B cell (primary cell): ENCODE results near the gene NMU. TPM values are rescaled to one million over a fixed set of nuclear protein-coding genes. Genes with fewer than 3 reads are reported as not detected.

ENCODE experiments used
- ATAC-seq: fragments of 200-7000 bp; cut with Tn5 transposase; one replicate; pipeline ENCODE4 v1.10.0; 2021; ENCODE audit warnings: low read depth, mild to moderate bottlenecking, moderate number of reproducible peaks, moderate library complexity
- CTCF ChIA-PET: fragments of 350-600 bp; sonication (Branson Sonifier 250); formaldehyde crosslinking; loops from one replicate; lab custom pipeline; 2021; ENCODE audit warnings: antibody characterized with exemption, inconsistent platforms; lab: Charles Lee
- POLR2A ChIA-PET: fragments of 350-600 bp; sonication (Branson Sonifier 250); formaldehyde crosslinking; loops from one replicate; lab custom pipeline; 2021; ENCODE audit warnings: antibody characterized with exemption; lab: Charles Lee
- DNase-seq: peaks from one replicate; pipeline ENCODE4 v3.0.0; 2013
- H2AFZ ChIP-seq: 2 replicates; pipeline ENCODE4 v1.6.1; 2012; ENCODE audit warnings: mild to moderate bottlenecking, low read depth, low read length; ENCODE audit not compliant: insufficient read depth, poor library complexity, severe bottlenecking
- H3K27ac ChIP-seq, 2 donors: 1 replicate in 1 of 2; 2 replicates in 1 of 2; pipeline ENCODE4 v1.5.1; 2012 to 2013; ENCODE audit warnings: low read length in 2 of 2, mild to moderate bottlenecking in 2 of 2, moderate library complexity in 1 of 2
- H3K27me3 ChIP-seq, 4 experiments: fragments of 200-600 bp in 1 of 4; sonication (generic) in 1 of 4; replicated peaks in 1 of 4; 1 replicate in 2 of 4; 2 replicates in 2 of 4; pipeline versions ENCODE4 v1.6.1 to v1.7.0; 2013 to 2016; ENCODE audit warnings: low read length in 3 of 4, mild to moderate bottlenecking in 2 of 4, mixed read lengths in 1 of 4, moderate library complexity in 1 of 4; ENCODE audit not compliant: insufficient read depth in 4 of 4, control insufficient read depth in 3 of 4; ENCODE audit errors: control extremely low read depth in 1 of 4
- H3K36me3 ChIP-seq, 2 experiments: replicated peaks in 1 of 2; 1 replicate in 1 of 2; 2 replicates in 1 of 2; pipeline versions ENCODE4 v1.6.1 to v1.7.1; 2013; ENCODE audit warnings: low read length in 1 of 2; ENCODE audit not compliant: insufficient read depth in 2 of 2, control insufficient read depth in 1 of 2; ENCODE audit errors: control extremely low read depth in 1 of 2, extremely low read depth in 1 of 2
- H3K4me1 ChIP-seq, 2 donors: fragments of 200-600 bp in 1 of 2; sonication (generic) in 1 of 2; 1 replicate in 1 of 2; 2 replicates in 1 of 2; pipeline versions ENCODE4 v1.5.1 to v1.6.1; 2013 to 2017; ENCODE audit warnings: low read length in 2 of 2; ENCODE audit not compliant: control insufficient read depth in 2 of 2, insufficient read depth in 2 of 2
- H3K4me2 ChIP-seq: replicated peaks from 2 replicates; pipeline ENCODE3; 2012; ENCODE audit warnings: mild to moderate bottlenecking, low read depth, low read length; ENCODE audit not compliant: poor library complexity, severe bottlenecking
- H3K4me3 ChIP-seq, 5 experiments: fragments of 200-600 bp in 1 of 5; sonication (generic) in 1 of 5; 1 replicate in 3 of 5; 2 replicates in 2 of 5; pipeline versions ENCODE4 v1.5.1 to v1.7.0; 2011 to 2016; ENCODE audit warnings: low read length in 4 of 5, mild to moderate bottlenecking in 4 of 5, low read depth in 2 of 5, control low read depth in 1 of 5, moderate library complexity in 1 of 5; ENCODE audit not compliant: insufficient read depth in 1 of 5; ENCODE audit errors: control extremely low read depth in 1 of 5, extremely low read depth in 1 of 5
- H3K79me2 ChIP-seq: fragments of 200-600 bp; sonication (generic); one replicate; pipeline ENCODE4 v1.6.0; 2016; ENCODE audit warnings: low read length; ENCODE audit not compliant: control insufficient read depth, insufficient read depth
- H3K9ac ChIP-seq: fragments of 200-600 bp; sonication (generic); 2 replicates; pipeline ENCODE4 v1.6.1; 2017; ENCODE audit warnings: mild to moderate bottlenecking, low read length, moderate library complexity
- H3K9me3 ChIP-seq, 3 donors: one replicate each; pipeline versions ENCODE4 v1.6.1 to v1.7.1; 2013; ENCODE audit warnings: low read length in 2 of 3; ENCODE audit not compliant: control insufficient read depth in 2 of 3, insufficient read depth in 1 of 3; ENCODE audit errors: control extremely low read depth in 1 of 3
- H4K20me1 ChIP-seq: 2 replicates; pipeline ENCODE4 v1.6.0; 2012; ENCODE audit warnings: mild to moderate bottlenecking, low read length; ENCODE audit not compliant: insufficient read depth, control insufficient read depth, poor library complexity, severe bottlenecking
- H3K27ac Mint-ChIP-seq: one replicate; pipeline ENCODE4 v1.8.0; 2021; ENCODE audit warnings: mixed read lengths
- H3K27me3 Mint-ChIP-seq: one replicate; pipeline ENCODE4 v1.8.0; 2021; ENCODE audit warnings: mixed read lengths
- H3K4me1 Mint-ChIP-seq: one replicate; pipeline ENCODE4 v1.8.0; 2021; ENCODE audit warnings: mixed read lengths
- H3K4me3 Mint-ChIP-seq: one replicate; pipeline ENCODE4 v1.8.0; 2021; ENCODE audit warnings: mixed read lengths
- H3K9me3 Mint-ChIP-seq: one replicate; pipeline ENCODE4 v1.8.0; 2022; ENCODE audit warnings: mixed read lengths; ENCODE audit not compliant: insufficient read depth
- EZH2 ChIP-seq: IDR thresholded peaks from 2 replicates; pipeline ENCODE4 v1.6.1; 2012; ENCODE audit warnings: borderline replicate concordance, low read depth, mild to moderate bottlenecking, moderate library complexity, low read length; ENCODE audit not compliant: insufficient read depth, poor library complexity, severe bottlenecking
- WGBS: methylation state at CpG from one replicate; pipeline ENCODE4 v1.1.5; 2013; ENCODE audit warnings: missing lambda C conversion rate; ENCODE audit not compliant: insufficient coverage; 5-methylcytosine and 5-hydroxymethylcytosine counted together
- intact Hi-C: fragments of 100-400 bp; cut with micrococcal nuclease; formaldehyde crosslinking; loops from one replicate; pipeline ENCODE4 v1.10.0; 2022
- polyA plus RNA-seq: library from polyadenylated mRNA; depleted of rRNA; stranded (reverse); fragments of >200 nt; gene quantifications from 2 replicates; pipeline ENCODE4 v1.2.3, GENCODE V29; 2012
- total RNA-seq, 2 donors: library from RNA; stranded (reverse); fragments of 120-200 nt in 1 of 2; gene quantifications; 1 replicate in 1 of 2; 2 replicates in 1 of 2; pipeline versions ENCODE4 v1.2.3 to v1.2.4, GENCODE V29; 2013 to 2022
- TF ChIP-seq, protein P1 (sequence below): fragments of 200-600 bp; IDR thresholded peaks from one replicate; pipeline ENCODE4 v1.8.0; 2022; ENCODE audit warnings: antibody characterized with exemption, mild to moderate bottlenecking

Gene NMU
- total and polyA plus RNA-seq, 2 donors (not counting 1 experiment from before 2014, with no cell fraction given): not detected

- H3K27ac Mint-ChIP-seq: no peak overlapping the region
- ChIA-PET CTCF (no interaction called here), POLR2A (no interaction called here)
- ATAC-seq (no peak), DNase-seq (no peak)
- no peaks in the 10 kb centered on the region for H3K36me3 ChIP-seq
- no peak overlapping the region for H2AFZ ChIP-seq
- no peak overlapping the region for H3K9ac ChIP-seq
- TF ChIP-seq, protein P1, sequence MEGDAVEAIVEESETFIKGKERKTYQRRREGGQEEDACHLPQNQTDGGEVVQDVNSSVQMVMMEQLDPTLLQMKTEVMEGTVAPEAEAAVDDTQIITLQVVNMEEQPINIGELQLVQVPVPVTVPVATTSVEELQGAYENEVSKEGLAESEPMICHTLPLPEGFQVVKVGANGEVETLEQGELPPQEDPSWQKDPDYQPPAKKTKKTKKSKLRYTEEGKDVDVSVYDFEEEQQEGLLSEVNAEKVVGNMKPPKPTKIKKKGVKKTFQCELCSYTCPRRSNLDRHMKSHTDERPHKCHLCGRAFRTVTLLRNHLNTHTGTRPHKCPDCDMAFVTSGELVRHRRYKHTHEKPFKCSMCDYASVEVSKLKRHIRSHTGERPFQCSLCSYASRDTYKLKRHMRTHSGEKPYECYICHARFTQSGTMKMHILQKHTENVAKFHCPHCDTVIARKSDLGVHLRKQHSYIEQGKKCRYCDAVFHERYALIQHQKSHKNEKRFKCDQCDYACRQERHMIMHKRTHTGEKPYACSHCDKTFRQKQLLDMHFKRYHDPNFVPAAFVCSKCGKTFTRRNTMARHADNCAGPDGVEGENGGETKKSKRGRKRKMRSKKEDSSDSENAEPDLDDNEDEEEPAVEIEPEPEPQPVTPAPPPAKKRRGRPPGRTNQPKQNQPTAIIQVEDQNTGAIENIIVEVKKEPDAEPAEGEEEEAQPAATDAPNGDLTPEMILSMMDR: no peak
- no peak for TF ChIP-seq EZH2
- no peak overlapping the region for H3K4me3 Mint-ChIP-seq
- H3K9me3 Mint-ChIP-seq: no peaks in the 10 kb centered on the region
- H3K27me3 ChIP-seq: peaks cover 0 to 2% (median 0%) of the 10 kb centered on the region in 4 experiments
- H3K4me1 ChIP-seq: no peaks in the 10 kb centered on the region
- no peaks in the 10 kb centered on the region for H4K20me1 ChIP-seq
- no peak overlapping the region for H3K4me2 ChIP-seq
- no peaks in the 10 kb centered on the region for H3K9me3 ChIP-seq
- intact Hi-C loops: no loop called here
- no peaks in the 10 kb centered on the region for H3K79me2 ChIP-seq
- H3K27me3 Mint-ChIP-seq: peaks cover 7% of the 10 kb centered on the region
- H3K4me3 ChIP-seq: no peak overlapping the region
- no peak overlapping the region for H3K27ac ChIP-seq
- 98% methylated on average over 5 of the region's 5 CpGs for WGBS
- H3K4me1 Mint-ChIP-seq: no peaks in the 10 kb centered on the region
Measured at GRCh38 chr4:55658657-55659056, 22.6 kb upstream of the NMU start.

GRCh38 chr4:55654131-55654530, 18.0 kb upstream of the NMU start:
- H3K27ac ChIP-seq: no peak overlapping the region
- no peak overlapping the region for H3K9ac ChIP-seq
- TF ChIP-seq, protein P1: no peak
- no peak for TF ChIP-seq EZH2

More at GRCh38 chr4:55654131-55654530, 18.0 kb upstream of the NMU start:
- peaks cover 0 to 4% (median 0%) of the 10 kb centered on the region in 4 experiments for H3K27me3 ChIP-seq
- Mint-ChIP-seq H3K4me1 (no peaks in the 10 kb centered on the region), H3K27ac (no peak overlapping the region), H3K9me3 (no peaks in the 10 kb centered on the region), H3K27me3 (peaks cover 21% of the 10 kb centered on the region), H3K4me3 (no peak overlapping the region)
- H2AFZ ChIP-seq: no peak overlapping the region
- no peak for DNase-seq
- H3K4me2 ChIP-seq: no peak overlapping the region
- WGBS: 92% methylated on average over 5 of the region's 5 CpGs
- no peaks in the 10 kb centered on the region for H3K4me1 ChIP-seq
- H4K20me1 ChIP-seq: no peaks in the 10 kb centered on the region
- CTCF ChIA-PET: no interaction called here
- no peaks in the 10 kb centered on the region for H3K79me2 ChIP-seq
- intact Hi-C loops: no loop called here
- no peaks in the 10 kb centered on the region for H3K9me3 ChIP-seq
- H3K36me3 ChIP-seq: no peaks in the 10 kb centered on the region
- POLR2A ChIA-PET: no interaction called here
- H3K4me3 ChIP-seq: no peak overlapping the region
- no peak for ATAC-seq
